ENCODE results near the gene TPX2.

The TPX2 gene

DNA sequence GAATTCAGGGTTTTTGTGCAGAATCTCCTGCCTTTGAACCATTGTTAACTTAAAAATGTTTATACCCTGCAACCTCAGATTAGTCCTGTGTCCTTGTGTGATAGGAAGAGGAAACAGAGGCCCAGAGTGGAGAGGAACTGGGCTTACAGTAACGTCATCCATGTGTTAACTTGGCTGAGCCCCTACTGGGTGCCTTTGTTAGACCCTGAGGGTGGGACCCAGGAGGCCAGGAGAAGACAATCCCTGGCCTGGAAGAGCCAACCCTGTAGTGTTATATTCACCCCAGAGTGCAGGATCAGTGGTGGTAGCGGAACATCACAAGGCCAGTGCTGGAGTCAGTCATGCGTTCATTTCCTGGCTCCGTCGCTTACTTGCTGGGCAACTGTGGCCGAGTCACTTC lies 90.6 kb downstream of the TPX2 start:
- no peak for TF ChIP-seq ZNF274 (IDR thresholded peaks at IDR 0.05; ENCODE audit: low read depth, low read length)

DNA sequence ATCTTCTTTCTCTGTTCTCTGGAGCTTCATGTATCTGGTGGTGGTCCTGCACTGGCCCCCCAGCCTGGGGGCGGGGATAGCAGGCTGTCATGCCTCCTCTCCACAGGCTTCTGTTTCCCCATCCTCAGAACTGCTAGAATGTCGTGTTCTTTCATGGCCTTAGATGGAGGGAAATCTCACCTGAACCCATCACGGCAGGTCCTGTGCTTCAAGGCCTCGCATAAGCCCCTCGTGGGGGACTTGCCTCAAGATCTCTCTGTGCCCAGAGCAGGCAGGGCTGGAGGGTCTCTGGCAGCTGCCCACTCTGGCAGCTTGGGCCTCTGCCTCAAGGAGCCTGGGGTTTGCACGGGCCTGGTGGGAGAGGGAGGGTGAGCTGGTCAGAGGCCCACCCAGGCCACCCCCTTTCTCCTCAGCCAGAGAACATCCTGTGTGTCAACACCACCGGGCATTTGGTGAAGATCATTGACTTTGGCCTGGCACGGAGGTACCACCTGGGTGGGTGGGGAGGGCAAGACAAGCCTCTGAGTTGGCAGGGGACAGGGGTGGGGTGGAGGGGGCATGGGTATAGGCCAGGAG lies 91.4 kb downstream of the TPX2 start:
- TF ChIP-seq ZNF274 (IDR thresholded peaks at IDR 0.05; ENCODE audit: low read depth, low read length) = no peak
- no peak overlapping the region for H3K4me3 ChIP-seq (ENCODE audit: low read length)

More for the DNA sequence above, 90.6 kb downstream of the TPX2 start:
- no peak overlapping the region for H3K4me3 ChIP-seq (ENCODE audit: low read length)

DNA sequence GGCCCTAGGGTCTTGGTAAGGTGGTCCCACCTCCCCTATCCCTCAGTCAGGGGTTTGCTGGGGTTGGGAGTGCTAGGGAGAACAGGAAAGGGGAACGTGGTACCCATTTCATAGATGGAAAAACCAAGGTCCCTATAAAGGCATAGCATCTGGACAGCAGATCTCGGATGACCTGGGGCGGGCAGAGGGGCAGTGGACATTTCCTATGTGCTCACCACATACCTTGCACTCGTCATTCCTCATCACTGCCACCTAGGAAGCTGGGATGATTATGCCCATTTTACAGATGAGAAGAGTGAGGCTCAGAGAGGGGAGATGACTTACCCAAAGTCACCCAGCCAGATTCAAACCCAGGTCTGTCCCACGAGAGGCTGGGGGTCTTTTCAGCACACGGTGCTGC lies 92.1 kb downstream of the TPX2 start:
- TF ChIP-seq ZNF274 (IDR thresholded peaks at IDR 0.05; ENCODE audit: low read depth, low read length) = no peak
- no peak overlapping the region for H3K4me3 ChIP-seq (ENCODE audit: low read length)

DNA sequence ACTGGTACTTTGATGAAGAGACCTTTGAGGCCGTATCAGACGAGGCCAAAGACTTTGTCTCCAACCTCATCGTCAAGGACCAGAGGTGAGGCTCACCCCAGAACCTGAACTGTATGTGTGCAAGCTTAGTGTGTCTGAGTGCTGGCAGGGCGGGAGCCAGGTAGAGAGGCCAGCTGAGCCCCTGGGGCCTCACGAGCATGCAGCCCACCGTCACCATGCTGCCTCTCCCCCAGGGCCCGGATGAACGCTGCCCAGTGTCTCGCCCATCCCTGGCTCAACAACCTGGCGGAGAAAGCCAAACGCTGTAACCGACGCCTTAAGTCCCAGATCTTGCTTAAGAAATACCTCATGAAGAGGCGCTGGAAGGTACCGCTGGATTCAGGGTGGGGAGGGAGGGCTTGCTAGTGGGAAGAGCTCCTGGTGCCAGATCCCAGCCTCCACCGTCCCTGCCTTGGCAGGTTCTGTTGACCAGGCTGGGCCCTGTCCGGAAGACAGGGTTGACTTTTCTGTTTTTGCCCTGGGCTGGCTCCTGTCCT lies 92.7 kb downstream of the TPX2 start:
- no peak overlapping the region for H3K4me3 ChIP-seq (ENCODE audit: low read length)
- no peak for TF ChIP-seq ZNF274 (IDR thresholded peaks at IDR 0.05; ENCODE audit: low read depth, low read length)

DNA sequence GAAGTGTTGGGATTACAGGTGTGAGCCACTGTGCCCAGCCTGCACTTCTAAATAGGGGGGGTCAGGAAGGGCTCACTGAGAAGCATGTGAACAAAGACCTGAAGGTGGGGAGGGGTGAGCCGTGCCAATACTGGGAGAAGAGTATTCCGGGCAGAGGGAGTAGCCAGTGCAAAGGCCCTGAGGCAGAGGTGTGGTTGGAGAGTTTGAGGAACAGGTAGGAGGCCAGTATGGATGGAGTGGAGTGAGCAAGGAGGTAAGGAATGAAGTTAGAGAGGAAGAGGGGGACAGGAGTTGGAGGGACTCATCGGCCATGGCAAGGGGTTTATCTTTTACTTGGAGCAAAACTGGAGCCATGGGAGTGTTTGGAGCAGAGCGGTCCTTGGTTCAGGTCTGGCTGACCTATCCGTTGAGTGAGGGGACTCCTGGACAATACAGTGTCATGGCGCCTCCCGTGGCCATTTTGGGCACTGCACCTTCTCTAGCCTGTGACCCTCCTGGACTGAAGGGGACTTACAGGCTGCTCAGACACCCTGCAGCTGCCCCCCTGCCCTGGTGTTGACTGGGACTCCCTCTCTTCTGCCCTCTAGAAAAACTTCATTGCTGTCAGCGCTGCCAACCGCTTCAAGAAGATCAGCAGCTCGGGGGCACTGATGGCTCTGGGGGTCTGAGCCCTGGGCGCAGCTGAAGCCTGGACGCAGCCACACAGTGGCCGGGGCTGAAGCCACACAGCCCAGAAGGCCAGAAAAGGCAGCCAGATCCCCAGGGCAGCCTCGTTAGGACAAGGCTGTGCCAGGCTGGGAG lies 94.2 kb downstream of the TPX2 start:
- H3K4me3 ChIP-seq (ENCODE audit: low read length) = no peak overlapping the region
- no peak for TF ChIP-seq ZNF274 (IDR thresholded peaks at IDR 0.05; ENCODE audit: low read depth, low read length)

DNA sequence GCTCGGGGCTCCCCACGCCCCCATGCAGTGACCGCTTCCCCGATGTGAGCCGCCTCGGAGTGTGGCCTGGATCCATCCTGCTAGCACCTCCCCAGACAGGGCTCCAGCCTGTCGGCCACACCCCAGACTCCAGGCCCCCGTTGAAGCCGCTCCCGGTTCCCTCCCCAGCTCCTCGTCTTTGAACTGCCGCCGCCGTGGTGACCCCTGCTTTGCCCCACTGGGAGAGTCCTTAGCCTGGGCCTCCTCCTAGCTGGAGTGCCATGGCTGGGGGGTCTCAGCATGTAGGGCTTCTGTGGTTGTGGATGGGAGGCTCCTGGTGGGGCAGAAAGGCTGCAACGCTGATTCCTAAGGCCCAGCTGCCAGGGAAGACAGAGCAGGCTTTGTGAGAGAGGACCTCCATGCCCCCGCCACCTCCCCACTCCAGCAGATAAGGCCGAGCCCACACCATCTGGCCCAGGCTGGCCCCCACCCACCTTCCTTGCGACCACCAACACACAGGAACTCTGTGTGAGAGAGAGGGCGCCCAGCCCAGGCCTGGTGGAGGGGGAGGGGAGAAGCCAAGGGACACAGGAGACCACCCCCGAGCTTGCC lies 94.9 kb downstream of the TPX2 start:
- TF ChIP-seq ZNF274 (IDR thresholded peaks at IDR 0.05; ENCODE audit: low read depth, low read length) = no peak
- H3K4me3 ChIP-seq (ENCODE audit: low read length) = no peak overlapping the region

DNA sequence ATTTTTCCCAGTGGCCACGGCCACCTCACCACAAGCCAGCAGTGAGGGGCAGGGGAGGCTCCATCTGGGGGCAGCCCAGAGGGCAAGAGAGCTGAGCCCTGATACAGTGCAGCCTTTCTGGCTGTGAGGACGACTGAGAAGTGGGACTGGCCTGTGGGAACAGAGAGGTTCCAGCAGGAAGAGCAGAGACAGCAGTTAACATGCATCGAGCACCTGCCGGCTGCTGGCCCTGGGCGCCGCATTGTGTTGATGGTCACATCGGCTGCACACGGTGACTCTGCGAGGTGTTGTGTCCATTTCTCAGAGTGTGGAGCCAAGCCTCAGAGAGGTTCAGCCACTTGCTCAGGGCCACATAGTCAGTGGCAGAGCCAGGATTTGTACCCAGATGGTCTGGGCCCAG lies 96.5 kb downstream of the TPX2 start:
- H3K4me3 ChIP-seq (ENCODE audit: low read length) = no peak overlapping the region
- TF ChIP-seq ZNF274 (IDR thresholded peaks at IDR 0.05; ENCODE audit: low read depth, low read length) = no peak

DNA sequence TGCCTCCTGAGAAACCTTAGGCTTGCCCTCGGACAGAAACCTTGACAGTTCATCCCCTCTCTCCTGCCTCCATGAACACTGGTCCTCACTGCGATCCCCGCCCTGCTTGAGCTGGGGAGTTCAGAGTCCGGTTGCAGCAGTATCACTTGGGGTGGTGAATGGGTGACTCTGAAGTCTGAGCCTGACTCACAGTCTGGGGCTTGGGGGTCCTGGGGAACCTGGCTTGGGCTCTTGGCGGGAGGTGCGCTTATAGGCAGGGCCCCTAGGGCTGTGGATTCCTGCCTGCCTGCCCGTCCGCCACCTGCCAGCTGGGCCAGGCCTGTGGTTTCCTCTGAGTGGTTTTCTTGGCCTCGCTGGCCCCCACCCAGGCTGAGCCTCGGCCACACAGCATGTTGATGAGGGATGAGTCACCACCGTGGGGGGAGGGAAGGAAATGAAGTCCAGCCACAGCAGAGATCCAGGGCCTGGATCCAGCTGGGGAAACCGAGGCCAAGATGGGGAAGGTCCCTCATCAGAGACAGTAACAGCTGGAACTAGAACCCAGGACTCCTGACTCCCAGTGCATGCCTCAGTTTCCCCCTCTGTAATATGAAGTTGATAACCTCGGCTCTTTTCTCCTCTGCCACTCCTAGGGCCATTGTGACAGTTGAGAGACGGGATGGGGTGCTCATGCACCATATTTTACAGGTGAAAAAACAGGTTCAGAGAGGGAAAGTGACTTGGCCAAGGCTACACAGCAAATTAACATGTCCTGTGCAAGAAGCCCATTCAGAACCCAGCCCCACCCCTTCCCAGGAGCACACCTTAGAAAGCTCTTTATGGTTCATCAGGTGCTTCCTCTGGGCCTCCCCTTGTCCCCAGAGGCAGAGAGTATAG lies 97.1 kb downstream of the TPX2 start:
- no peak overlapping the region for H3K4me3 ChIP-seq (ENCODE audit: low read length)
- TF ChIP-seq ZNF274 (IDR thresholded peaks at IDR 0.05; ENCODE audit: low read depth, low read length) = no peak

DNA sequence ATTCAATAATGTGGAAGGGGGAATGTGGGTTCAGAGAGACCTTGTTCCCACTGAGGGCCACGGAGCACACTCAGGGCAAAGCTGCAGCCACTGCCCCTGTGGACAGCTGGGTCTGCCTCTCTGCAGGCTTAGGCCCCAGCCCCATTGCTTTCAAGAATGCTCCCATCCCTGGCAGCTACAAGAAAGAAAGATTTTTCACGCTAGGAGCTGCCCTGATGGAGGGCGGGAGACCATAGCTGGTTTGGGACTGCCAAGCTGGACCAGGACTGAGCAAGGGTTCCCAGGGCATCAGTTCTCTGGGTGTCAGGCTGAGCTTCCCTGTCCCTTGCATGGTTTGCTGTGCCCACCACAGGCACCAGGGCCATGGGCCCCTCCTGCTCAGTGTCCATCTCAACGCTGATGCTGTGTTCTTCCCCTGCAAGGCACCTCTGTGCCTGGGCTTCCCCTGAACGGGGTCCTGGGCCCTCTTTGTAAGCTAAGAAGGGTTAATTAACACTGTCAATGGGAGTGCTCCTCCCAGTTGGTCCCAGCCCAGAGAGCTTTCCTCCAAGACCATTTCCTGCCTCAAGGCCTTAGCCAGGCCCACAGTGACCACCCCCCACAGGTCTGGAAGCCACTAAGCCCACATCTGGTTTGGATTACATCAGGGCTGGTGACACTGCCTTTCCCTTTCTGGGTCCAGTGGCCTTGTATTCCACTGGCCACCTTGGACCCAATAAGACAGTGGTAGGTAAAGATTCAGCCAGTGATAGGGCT lies 97.9 kb downstream of the TPX2 start:
- no peak for TF ChIP-seq ZNF274 (IDR thresholded peaks at IDR 0.05; ENCODE audit: low read depth, low read length)

DNA sequence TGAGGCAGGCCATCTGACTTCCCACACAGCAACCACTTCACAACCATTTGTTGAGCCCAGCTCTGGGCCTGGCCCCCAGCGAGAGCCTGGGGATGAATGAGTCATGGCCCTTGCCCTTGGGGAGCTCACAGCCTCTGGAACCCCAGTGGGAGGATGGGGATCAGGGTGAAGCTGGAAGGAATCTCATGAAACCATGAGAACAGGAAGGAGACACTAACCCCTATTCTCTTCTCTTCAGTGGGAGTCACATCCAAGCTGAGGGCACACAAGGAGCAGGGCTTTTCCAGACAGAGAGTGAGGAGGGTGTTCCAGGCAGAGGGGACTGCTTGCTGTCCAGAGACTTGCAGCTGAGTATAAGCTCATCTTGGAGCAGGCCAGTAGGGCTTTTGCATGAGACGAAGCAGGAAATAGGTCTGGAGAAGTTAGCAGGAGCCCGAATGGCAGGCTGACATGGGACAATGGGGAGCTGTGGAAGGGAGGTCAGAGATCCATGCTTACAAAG lies 98.9 kb downstream of the TPX2 start:
- no peak for TF ChIP-seq ZNF274 (IDR thresholded peaks at IDR 0.05; ENCODE audit: low read depth, low read length)

More for the DNA sequence above, 97.9 kb downstream of the TPX2 start:
- no peak overlapping the region for H3K4me3 ChIP-seq (ENCODE audit: low read length)

DNA sequence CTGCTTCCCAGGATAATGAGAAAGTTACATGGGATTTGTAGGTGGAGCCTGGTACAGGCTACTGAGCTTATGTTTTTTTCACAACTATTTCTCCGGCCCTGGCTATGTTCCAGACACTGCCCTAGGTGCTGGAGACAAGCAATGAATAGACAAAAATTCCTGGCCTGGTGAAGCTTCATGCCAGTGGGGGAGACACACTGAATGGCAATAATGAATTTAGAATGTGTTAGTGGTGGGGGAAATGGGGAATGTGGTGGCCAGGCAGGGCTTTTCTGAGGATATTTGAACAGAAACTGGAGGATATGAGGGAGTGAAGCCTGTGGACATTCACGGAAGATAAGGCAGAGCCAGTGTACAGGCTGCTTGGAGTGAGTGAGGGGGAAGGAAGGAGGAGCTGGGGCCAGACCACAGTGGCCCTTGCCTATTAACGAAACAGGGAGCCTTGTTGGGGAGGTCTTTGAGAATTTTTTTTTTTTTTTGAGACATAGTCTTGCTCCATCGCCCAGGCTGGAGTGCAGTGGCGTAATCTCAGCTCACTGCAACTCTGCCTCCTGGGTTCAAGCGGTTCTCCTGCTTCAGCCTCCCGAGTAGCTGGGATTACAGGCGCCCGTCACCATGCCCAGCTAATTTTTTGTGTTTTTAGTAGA lies 99.7 kb downstream of the TPX2 start:
- no peak overlapping the region for H3K4me3 ChIP-seq (ENCODE audit: low read length)
- TF ChIP-seq ZNF274 (IDR thresholded peaks at IDR 0.05; ENCODE audit: low read depth, low read length) = no peak

More for the DNA sequence above, 98.9 kb downstream of the TPX2 start:
- no peak overlapping the region for H3K4me3 ChIP-seq (ENCODE audit: low read length)

DNA sequence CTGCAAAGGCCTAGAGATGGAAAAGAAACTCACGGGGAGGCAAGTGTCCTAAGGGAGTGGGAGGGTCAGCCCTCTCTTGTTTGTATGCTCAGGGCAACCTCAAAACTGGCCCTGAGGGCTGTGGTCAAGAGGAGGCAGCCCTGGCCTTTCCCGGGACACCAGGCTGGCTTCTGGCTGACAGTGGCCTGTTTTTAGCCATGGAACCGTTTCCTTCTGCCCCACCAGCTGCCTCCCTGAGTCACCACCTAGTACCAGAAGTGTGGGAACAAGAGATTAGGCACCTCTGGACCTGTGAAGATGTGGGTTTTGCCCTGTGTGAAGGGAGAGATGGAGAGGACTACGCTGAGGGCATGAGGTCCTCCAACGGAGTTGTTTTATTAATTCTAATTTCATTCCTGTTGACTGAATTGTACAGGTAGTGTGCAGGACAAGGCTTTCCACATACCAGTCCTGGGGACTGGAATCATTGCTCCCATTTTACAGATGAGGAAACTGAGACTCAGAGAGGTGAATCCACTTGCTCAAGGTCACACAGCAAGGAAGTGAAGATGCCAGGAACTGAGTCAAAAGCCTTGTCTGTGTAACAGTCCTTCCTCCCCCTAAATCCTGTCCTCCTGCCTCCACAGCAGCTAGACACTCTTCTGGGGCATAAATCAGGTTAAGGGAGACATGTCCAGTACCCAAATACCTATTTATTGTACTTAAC lies 100.8 kb downstream of the TPX2 start:
- H3K4me3 ChIP-seq (ENCODE audit: low read length) = no peak overlapping the region
- TF ChIP-seq ZNF274 (IDR thresholded peaks at IDR 0.05; ENCODE audit: low read depth, low read length) = no peak
